GM04503 (cell line): ENCODE measurements around the gene GLRA2.

ENCODE experiments used
- DNase-seq: peaks from one replicate; pipeline ENCODE4 v3.0.0-alpha.2; 2012; ENCODE audit warnings: low read depth

The GLRA2 gene

GRCh38 chrX:14529290-14529989 is at the start of gene GLRA2:
Gene GLRA2, plus strand, starts transcription at chrX:14529536. Its CDS starts 522 bp downstream, at chrX:14530058.
- no peak for DNase-seq

GRCh38 chrX:14489437-14489836 is 39.9 kb upstream of the GLRA2 start:
- DNase-seq = no peak

- DNase-seq = no peak
These were observed 37.6 kb upstream of the GLRA2 start for GRCh38 chrX:14491689-14492088.

- no peak for DNase-seq
These were observed 32.7 kb upstream of the GLRA2 start for GRCh38 chrX:14496674-14497073.

GRCh38 chrX:14497184-14497666 is 32.1 kb upstream of the GLRA2 start:
- no peak for DNase-seq

- DNase-seq = no peak
These were observed 28.0 kb upstream of the GLRA2 start for GRCh38 chrX:14501327-14501726.

GRCh38 chrX:14504960-14505538 is 24.3 kb upstream of the GLRA2 start:
- no peak for DNase-seq

- no peak for DNase-seq
These were observed 23.7 kb upstream of the GLRA2 start for GRCh38 chrX:14505648-14506047.

- DNase-seq = no peak
These were observed 22.5 kb upstream of the GLRA2 start for GRCh38 chrX:14506866-14507265.

GRCh38 chrX:14508025-14508690 is 21.2 kb upstream of the GLRA2 start:
- DNase-seq = no peak

GRCh38 chrX:14509325-14510057 is 19.8 kb upstream of the GLRA2 start:
- no peak for DNase-seq

- peak; percentile 12 for DNase-seq
These were observed 577 bp upstream of the GLRA2 start for GRCh38 chrX:14528629-14529289.

GRCh38 chrX:14533867-14534266 is 4.5 kb downstream of the GLRA2 start:
- DNase-seq = no peak

- DNase-seq = no peak
These were observed 16.9 kb downstream of the GLRA2 start for GRCh38 chrX:14546190-14546589.

GRCh38 chrX:14554131-14554715 is 24.9 kb downstream of the GLRA2 start:
- DNase-seq = no peak

- DNase-seq = no peak
These were observed 34.7 kb downstream of the GLRA2 start for GRCh38 chrX:14564058-14564457.

- no peak for DNase-seq
These were observed 43.8 kb downstream of the GLRA2 start for GRCh38 chrX:14573161-14573560.

GRCh38 chrX:14581081-14581480 is 51.7 kb downstream of the GLRA2 start:
- no peak for DNase-seq

GRCh38 chrX:14584548-14584947 is 55.2 kb downstream of the GLRA2 start:
- DNase-seq = no peak

GRCh38 chrX:14590216-14590615 is 60.9 kb downstream of the GLRA2 start:
- DNase-seq = no peak

- no peak for DNase-seq
These were observed 61.5 kb downstream of the GLRA2 start for GRCh38 chrX:14590693-14591424.
